MCF 10A (cell line): ENCODE results near the gene RHOU. TPM values are rescaled to one million over a fixed set of nuclear protein-coding genes. Genes with fewer than 3 reads are reported as not detected.
A peak's percentile ranks its signal among the peaks of the same experiment; 100 is the strongest.

Experiments
- BruUV-seq: library from RNA; stranded (reverse); fragments of 400-500 nt; replicated peaks from 2 replicates; lab custom pipeline; 2021; lab: Mats Ljungman, UMichigan
- CTCF ChIA-PET: fragments of 300-600 bp; sonication (Branson Sonifier 250); formaldehyde crosslinking; extraction: SDS; loops from one replicate; lab custom pipeline; 2021; ENCODE audit warnings: antibody characterized with exemption, inconsistent platforms; lab: Yijun Ruan, JAX
- POLR2A ChIA-PET: fragments of 300-600, 350-650 bp; sonication (Branson Sonifier 250); formaldehyde crosslinking; extraction: SDS; loops from one replicate; lab custom pipeline; 2020; ENCODE audit warnings: antibody characterized with exemption, inconsistent platforms; lab: Yijun Ruan, JAX
- DNase-seq: peaks from one replicate; pipeline ENCODE4 v3.0.0-alpha.2; 2018; ENCODE audit not compliant: unreplicated experiment
- H3K27ac Mint-ChIP-seq: one replicate; pipeline ENCODE4 v1.8.0; 2022; ENCODE audit warnings: mild to moderate bottlenecking, low read depth, mixed read lengths; ENCODE audit not compliant: unreplicated experiment
- H3K27me3 Mint-ChIP-seq: one replicate; pipeline ENCODE4 v1.8.0; 2022; ENCODE audit warnings: mixed read lengths; ENCODE audit not compliant: insufficient read depth, unreplicated experiment
- H3K36me3 Mint-ChIP-seq: one replicate; pipeline ENCODE4 v1.8.0; 2022; ENCODE audit warnings: mild to moderate bottlenecking, moderate library complexity, mixed read lengths; ENCODE audit not compliant: insufficient read depth, unreplicated experiment
- H3K4me1 Mint-ChIP-seq: one replicate; pipeline ENCODE4 v1.8.0; 2022; ENCODE audit warnings: mixed read lengths; ENCODE audit not compliant: insufficient read depth, unreplicated experiment
- H3K4me3 Mint-ChIP-seq: one replicate; pipeline ENCODE4 v1.8.0; 2022; ENCODE audit warnings: mild to moderate bottlenecking, moderate library complexity, mixed read lengths; ENCODE audit not compliant: unreplicated experiment
- H3K9me3 Mint-ChIP-seq: one replicate; pipeline ENCODE4 v1.8.0; 2022; ENCODE audit warnings: mixed read lengths; ENCODE audit not compliant: unreplicated experiment
- CTCF ChIP-seq: fragments of 200-600 bp; IDR thresholded peaks from one replicate; pipeline ENCODE4 v1.8.0; 2022; ENCODE audit warnings: antibody characterized with exemption, mild to moderate bottlenecking; ENCODE audit not compliant: unreplicated experiment
- intact Hi-C: fragments of 100-400 bp; cut with micrococcal nuclease; formaldehyde crosslinking; loops from 2 replicates; pipeline ENCODE4 v1.14.1; 2022
- total RNA-seq: library from RNA; stranded (reverse); gene quantifications from 2 replicates; pipeline ENCODE4 v1.2.3, GENCODE V29; 2022

Gene RHOU
- total RNA-seq, 1 experiment from 2014 or later, result 2.1 TPM

GRCh38 chr1:228791791-228792190, 56.5 kb downstream of the RHOU start:
- Mint-ChIP-seq H3K27me3 (peaks cover 16% of the 10 kb centered on the region), H3K4me1 (no peaks in the 10 kb centered on the region), H3K9me3 (peaks cover 7% of the 10 kb centered on the region), H3K36me3 (no peaks in the 10 kb centered on the region), H3K27ac (no peak overlapping the region), H3K4me3 (no peak overlapping the region)
- intact Hi-C loops, result no loop called here
- DNase-seq, result no peak
- no peak for TF ChIP-seq CTCF
- POLR2A ChIA-PET, result interaction anchor here (1.3 to 1.4 kb wide), 3 partner anchors 9 to 392 kb away, joined by 3 to 4 read pairs (median 3); no protein-coding TSS in a partner anchor
- no TSS peak for BruUV-seq
- CTCF ChIA-PET, result interaction anchor here (0.6 to 1.2 kb wide), 3 partner anchors 11 to 96 kb away, joined by 3 to 4 read pairs (median 4); no protein-coding TSS in a partner anchor

- POLR2A ChIA-PET, result interaction anchor here (1.4 kb wide), 1 partner anchor 8 kb away, joined by 4 read pairs; no protein-coding TSS in a partner anchor
- CTCF ChIA-PET, result no interaction called here
- Mint-ChIP-seq H3K27ac (no peak overlapping the region), H3K9me3 (peaks cover 7% of the 10 kb centered on the region), H3K4me3 (no peak overlapping the region), H3K27me3 (peaks cover 14% of the 10 kb centered on the region), H3K36me3 (no peaks in the 10 kb centered on the region), H3K4me1 (no peaks in the 10 kb centered on the region)
- no peak for TF ChIP-seq CTCF
- no peak for DNase-seq
- BruUV-seq, result no TSS peak
- intact Hi-C loops, result no loop called here
These were observed 57.3 kb downstream of the RHOU start for GRCh38 chr1:228792601-228793000.

- Mint-ChIP-seq H3K9me3 (peaks cover 7% of the 10 kb centered on the region), H3K4me1 (no peaks in the 10 kb centered on the region), H3K27ac (no peak overlapping the region), H3K27me3 (peaks cover 9% of the 10 kb centered on the region), H3K36me3 (no peaks in the 10 kb centered on the region), H3K4me3 (no peak overlapping the region)
- POLR2A ChIA-PET, result interaction anchor here (0.6 to 0.7 kb wide), 3 partner anchors 15 to 668 kb away, joined by 3 read pairs; no protein-coding TSS in a partner anchor
- no peak for DNase-seq
- no peak for TF ChIP-seq CTCF
- intact Hi-C loops, result no loop called here
- CTCF ChIA-PET, result no interaction called here
- BruUV-seq, result no TSS peak
These were observed 57.8 kb downstream of the RHOU start for GRCh38 chr1:228793032-228793431.

GRCh38 chr1:228794173-228794572, 58.9 kb downstream of the RHOU start:
- DNase-seq, result peak; percentile 24
- Mint-ChIP-seq H3K4me1 (no peaks in the 10 kb centered on the region), H3K9me3 (no peaks in the 10 kb centered on the region), H3K36me3 (no peaks in the 10 kb centered on the region), H3K27ac (no peak overlapping the region), H3K4me3 (no peak overlapping the region), H3K27me3 (no peaks in the 10 kb centered on the region)
- ChIA-PET CTCF (interaction anchor here (0.5 to 0.6 kb wide), 2 partner anchors 369 to 544 kb away, joined by 3 to 7 read pairs; no protein-coding TSS in a partner anchor), POLR2A (interaction anchor here (1.7 kb wide), 1 partner anchor 16 kb away, joined by 6 read pairs; no protein-coding TSS in a partner anchor)
- no peak for TF ChIP-seq CTCF
- BruUV-seq, result no TSS peak
- intact Hi-C loops, result no loop called here
